Epithelial cell of esophagus (primary cell): ENCODE measurements around the gene HMG20B.

Experiments
- DNase-seq: peaks from one replicate; pipeline ENCODE4 v3.0.0; 2010; ENCODE audit warnings: low read depth
- H3K4me3 ChIP-seq: 2 replicates; pipeline ENCODE4 v1.5.1; 2011; ENCODE audit warnings: mild to moderate bottlenecking, low read length, control low read depth
- TF ChIP-seq, protein P1 (sequence below): IDR thresholded peaks from 2 replicates; pipeline ENCODE4 v1.5.1; 2011; ENCODE audit warnings: low read depth, mild to moderate bottlenecking, low read length, control low read depth, inconsistent platforms; ENCODE audit not compliant: insufficient read depth; ENCODE audit errors: missing control alignments

HMG20B gene

GRCh38 chr19:3619631-3620012, 46.9 kb downstream of the HMG20B start:
- H3K4me3 ChIP-seq = no peak overlapping the region
- no peak for DNase-seq
- TF ChIP-seq, protein P1, sequence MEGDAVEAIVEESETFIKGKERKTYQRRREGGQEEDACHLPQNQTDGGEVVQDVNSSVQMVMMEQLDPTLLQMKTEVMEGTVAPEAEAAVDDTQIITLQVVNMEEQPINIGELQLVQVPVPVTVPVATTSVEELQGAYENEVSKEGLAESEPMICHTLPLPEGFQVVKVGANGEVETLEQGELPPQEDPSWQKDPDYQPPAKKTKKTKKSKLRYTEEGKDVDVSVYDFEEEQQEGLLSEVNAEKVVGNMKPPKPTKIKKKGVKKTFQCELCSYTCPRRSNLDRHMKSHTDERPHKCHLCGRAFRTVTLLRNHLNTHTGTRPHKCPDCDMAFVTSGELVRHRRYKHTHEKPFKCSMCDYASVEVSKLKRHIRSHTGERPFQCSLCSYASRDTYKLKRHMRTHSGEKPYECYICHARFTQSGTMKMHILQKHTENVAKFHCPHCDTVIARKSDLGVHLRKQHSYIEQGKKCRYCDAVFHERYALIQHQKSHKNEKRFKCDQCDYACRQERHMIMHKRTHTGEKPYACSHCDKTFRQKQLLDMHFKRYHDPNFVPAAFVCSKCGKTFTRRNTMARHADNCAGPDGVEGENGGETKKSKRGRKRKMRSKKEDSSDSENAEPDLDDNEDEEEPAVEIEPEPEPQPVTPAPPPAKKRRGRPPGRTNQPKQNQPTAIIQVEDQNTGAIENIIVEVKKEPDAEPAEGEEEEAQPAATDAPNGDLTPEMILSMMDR = no peak

DNA sequence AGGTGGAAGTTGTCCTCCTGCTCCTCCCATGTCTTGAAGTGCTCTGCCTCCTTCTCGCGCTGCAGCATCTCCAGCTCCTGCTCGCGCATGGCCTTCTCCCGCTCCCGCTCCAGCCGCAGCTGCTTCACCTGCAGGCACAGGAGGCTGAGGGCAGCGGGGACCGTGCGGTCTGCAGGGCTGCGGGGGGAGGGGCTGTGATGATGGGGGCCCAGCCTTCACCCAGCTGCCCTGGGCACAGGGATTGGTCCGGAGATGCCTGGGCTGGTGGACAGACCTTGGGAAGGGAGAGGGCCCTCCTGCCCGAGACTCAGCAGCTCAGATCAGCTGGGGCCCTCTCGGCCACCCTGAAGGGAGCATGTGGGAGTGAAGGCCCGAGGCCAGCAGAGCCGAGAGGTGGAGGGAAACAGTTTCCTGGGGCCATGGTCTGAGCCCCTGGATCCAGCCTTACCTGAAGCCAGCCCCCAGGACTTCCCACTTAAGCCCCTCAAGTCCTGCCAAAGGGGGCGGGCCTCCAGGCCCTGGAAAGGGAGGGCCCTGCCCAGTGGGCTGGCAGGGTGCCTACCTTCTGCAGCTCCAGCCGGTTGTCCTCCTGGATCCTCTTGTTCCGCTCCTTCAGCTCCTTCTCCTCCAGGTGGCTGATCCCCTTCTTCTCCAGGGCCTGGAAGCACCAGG, 47.5 kb downstream of the HMG20B start:
- TF ChIP-seq, protein P1 = no peak
- no peak overlapping the region for H3K4me3 ChIP-seq
- DNase-seq = no peak

- TF ChIP-seq, protein P1 = no peak
- DNase-seq = no peak
- no peak overlapping the region for H3K4me3 ChIP-seq
Measured at GRCh38 chr19:3620817-3621547, 48.2 kb downstream of the HMG20B start.

- no peak for DNase-seq
- TF ChIP-seq, protein P1 = no peak
Measured at GRCh38 chr19:3621689-3622088, 48.9 kb downstream of the HMG20B start.

DNA sequence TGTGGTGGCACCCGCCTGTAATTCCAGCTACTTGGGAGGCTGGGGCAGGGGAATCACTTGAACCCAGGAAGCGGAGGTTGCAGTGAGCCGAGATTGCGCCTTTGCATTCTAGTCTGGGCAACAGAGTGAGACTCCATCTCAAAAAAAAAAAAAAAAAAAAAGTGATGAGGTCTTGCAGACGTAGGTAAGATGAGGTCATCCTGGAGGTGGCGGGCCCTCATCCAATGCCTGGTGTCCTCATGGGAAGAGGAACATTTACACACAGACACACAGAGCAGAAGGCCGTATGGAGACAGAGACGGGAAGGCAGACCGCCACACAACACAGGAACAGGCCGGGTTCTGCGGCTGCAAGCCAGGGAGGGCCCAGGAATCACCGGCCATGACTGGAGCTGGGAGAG, 49.5 kb downstream of the HMG20B start:
- no peak for DNase-seq
- no peak overlapping the region for H3K4me3 ChIP-seq
- TF ChIP-seq, protein P1 = no peak

More at GRCh38 chr19:3621689-3622088, 48.9 kb downstream of the HMG20B start:
- H3K4me3 ChIP-seq = no peak overlapping the region

DNA sequence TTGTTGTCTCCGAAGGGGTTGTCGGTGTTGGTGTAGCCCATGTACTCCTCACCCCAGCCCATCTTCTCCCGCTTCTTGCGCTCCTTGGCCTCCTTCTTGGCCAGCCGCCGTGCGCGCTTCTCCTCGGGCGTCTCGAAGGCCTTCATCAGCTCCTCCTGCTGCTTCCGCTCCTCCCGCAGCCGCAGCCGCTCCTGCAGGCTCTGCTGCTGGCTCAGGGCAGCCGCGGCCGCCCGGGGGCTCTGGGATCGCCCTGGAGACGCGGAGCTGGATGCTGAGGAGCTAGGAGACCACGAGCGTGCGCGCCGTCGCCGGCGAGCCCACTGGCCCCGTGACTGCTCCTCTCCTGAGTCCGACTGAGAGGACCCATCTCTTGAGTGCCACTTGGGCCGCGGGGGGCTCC, 51.0 kb downstream of the HMG20B start:
- no peak overlapping the region for H3K4me3 ChIP-seq
- no peak for DNase-seq
- TF ChIP-seq, protein P1 = no peak

DNA sequence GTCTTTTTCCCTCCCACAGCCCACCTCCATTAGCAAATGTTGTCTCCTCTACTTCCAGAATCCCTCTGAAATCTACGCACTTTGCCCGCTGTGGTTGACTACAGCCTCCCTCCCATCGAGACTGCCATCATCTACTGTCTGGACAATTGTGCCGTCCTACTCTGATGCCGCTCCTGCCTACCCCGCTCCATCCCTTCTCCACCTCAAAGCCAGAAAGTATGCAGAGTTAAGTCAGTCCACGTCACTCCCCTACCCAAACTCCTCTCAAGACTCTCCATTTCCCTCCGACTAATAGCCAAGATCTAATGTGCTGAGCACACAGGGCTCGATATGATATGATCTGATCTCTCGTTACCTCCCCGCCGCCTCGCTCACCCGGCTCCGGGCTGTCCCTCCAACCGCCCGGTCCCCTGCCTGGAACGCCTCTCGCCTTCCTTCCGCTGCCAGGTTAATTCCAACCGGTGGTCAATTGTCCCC, 53.3 kb downstream of the HMG20B start:
- TF ChIP-seq, protein P1 = no peak
- DNase-seq = peak; percentile 12
- H3K4me3 ChIP-seq = peak overlapping the region; percentile 96
